Activated T-cell treated with anti-CD3 and anti-CD28 coated beads for 24 hours (primary cell): ENCODE results near the gene ASB1.

Experiments
- DNase-seq: peaks from one replicate; pipeline ENCODE4 v3.0.0-alpha.2; 2020; ENCODE audit warnings: low read depth

Gene ASB1

DNA sequence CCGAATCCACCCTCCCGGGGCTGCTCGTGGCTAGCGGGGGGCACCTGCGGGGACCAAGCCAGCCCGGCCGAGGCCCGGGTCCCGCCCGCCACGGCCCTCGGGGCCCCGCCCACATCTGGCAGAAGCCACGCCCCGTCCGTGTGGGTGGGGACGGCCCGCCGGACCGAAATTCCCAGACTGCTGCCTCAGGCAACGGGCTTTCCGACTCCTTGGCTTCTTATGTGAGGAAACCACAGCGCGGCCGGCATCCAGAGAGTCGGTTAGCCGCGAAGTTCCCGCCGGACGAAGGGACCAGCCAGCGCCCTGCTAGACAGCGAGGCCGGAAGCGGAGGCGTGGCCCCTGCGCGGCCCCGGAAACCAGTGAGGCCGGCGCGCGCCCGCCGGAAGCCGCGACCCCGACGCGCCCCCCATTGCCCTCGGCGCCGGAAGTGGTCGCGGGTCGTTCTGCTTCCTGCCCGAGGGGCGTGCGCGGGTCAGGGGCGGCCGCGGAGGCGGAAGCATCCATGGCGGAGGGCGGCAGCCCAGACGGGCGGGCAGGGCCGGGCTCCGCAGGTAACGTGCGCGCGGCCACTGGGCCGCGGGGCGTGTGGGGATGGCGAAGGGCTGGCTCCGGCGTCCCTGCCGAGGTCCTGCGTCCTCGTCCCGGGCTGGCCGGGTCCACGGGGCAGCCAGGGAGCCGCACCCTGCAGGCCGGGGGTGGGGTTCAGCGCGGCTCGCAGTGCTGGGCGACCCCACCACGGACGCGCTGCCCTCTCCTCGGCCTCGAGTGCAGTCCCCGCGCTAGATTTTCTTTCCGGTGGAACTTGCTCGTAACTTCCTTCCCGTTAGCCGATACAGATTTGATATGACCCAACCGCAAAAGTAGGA is at the start of gene ASB1:
TSS of gene ASB1 (plus strand) at position 360 of the 867 bp plus-strand sequence. CDS start at position 504, 144 bp downstream.
- peak; percentile 72 for DNase-seq

DNA sequence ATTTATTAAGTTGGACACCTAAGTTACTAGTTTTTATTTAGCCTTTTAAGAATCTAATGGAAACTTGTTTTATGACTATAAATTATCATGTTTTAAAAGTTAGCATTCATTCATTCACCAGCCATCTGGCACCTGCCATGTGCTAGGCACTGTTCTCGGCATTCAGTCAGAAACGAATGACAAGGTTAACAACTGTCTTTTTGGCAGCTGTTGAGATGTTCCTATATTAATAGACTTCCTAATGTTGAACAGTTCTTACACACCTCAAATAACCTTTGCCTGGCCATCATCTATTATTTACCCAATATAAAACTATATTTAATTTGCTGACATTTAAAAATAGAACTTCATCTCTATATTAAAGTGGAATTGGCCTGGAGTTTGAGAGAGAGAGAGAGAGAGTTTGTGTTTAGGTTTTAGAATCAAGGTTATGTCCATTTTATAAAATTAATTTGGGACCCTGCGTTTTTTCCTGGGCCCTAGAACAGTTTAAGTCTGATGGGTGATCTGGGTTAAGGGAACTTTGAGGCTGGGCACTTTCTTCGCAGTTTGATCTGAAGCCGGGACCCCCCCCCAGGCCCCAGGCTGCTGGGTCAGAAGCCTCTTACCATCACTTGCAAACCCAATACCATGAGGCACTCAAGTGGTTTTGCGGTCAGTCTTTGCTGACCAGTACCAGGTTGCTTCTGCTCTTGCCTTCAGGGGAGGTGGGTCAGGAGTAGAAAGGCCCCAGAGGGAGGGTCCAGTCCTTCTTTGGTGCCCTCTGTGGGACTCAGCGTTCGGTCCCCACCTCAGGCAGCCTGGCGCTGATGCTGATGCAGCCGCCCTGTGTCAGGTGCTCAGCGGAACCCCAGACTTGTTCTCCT is 48.3 kb upstream of the ASB1 start:
- no peak for DNase-seq

DNA sequence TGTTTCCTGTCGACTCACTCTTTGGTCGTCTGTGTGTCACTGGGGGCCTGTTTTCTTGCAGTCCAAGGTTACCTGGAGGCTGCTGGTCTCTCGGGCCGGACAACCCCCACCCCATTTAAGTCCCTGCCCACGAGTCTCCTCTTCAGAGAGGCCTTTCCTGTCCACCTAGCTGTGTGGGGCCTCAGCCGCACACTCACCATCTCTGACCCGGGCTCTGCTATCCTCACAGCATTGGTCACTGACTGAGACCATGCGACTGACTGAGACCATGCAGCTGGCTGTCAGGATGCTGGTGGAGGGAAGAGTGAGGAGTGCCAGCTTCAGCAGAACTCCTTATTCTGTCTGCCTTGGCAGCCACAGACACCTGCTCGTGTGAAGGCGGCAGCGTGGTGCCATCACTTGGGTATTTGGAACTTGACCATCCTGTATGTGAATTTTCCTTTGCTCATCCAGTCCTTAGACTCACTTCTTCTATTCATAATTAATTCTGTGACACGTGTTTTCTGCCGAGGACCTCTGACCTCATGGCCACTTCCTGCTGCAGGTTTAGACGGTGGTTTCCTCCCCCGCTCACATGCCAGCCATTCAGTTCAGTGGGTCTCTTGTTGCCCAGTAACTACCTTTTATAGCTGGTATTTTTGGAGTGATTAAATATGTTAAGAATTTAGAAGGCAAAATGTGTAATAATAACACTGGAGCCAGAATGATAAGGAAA is 47.5 kb upstream of the ASB1 start:
- no peak for DNase-seq

GRCh38 chr2:238380336-238380735 is 46.4 kb upstream of the ASB1 start:
- DNase-seq, result no peak

DNA sequence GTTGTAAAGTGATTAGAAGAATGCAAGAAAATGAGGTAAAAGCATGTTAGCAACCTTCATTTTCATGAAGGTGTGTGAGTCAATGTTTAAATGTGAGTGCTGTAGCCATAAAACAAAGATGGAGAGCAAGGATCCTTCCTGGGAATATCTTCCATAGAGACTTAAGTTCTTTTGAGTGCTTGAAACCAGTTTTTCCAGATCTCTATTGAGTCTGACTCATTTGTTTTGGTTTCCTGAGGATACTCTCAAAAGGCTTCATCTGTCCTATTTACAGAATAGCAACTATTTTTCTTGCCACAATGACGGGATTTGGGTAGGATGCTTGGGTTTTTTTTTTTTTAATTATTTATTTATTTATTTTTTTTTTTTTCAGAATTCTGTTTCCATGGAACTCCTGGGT is 45.9 kb upstream of the ASB1 start:
- no peak for DNase-seq

- DNase-seq, result no peak
These were observed 45.2 kb upstream of the ASB1 start for GRCh38 chr2:238381341-238382115.

DNA sequence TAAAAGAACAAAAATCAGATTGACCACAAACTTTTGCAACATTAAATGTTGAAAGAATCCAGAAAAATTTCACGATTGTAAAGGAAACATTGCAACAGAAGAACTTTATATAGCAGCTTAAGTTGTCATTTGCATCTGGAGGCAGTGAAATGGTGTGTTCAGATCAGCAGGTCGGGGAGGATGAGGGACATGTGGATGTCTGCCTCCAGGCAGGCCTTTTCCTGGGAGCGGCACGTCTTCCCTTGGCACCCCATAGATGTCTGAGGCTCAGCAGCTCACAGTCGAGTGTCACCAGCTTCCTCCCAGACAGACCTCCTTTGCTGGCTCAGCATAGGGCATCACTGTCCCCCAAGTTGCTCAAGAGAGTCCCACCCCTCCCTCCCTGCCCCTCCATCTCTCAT is 44.3 kb upstream of the ASB1 start:
- no peak for DNase-seq

GRCh38 chr2:238383135-238383534 is 43.6 kb upstream of the ASB1 start:
- DNase-seq, result no peak

DNA sequence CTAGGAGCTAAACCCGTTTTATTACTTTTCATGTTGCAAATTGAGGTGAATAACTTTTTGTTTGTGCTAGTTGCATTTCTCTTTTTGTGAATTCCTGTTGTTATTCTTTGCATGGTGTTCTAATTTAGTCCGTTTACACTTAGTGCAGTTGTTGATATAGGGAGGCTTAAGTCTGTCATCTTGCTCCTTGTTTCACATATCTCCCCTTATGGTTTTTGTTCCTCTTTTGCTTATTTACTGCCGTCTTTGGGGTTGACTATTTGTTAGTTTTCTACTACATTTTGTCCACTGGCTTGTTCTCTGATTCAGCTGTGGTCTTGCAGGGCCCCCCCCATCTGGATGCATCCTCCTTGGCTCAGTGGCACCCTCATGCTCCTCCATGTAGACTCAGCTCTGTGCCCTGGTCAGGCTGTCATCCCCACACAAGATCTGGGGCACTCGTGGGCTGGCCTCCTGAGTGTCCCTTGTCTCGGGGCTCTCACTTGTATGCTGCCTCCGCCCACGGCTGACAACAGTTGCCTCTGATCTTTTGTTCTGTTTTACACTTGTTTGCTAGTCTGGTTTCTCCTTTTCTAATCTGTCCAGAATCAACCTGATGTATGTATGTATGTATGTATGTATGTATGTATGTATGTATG is 42.9 kb upstream of the ASB1 start:
- DNase-seq, result no peak

GRCh38 chr2:238387332-238387731 is 39.4 kb upstream of the ASB1 start:
- no peak for DNase-seq

DNA sequence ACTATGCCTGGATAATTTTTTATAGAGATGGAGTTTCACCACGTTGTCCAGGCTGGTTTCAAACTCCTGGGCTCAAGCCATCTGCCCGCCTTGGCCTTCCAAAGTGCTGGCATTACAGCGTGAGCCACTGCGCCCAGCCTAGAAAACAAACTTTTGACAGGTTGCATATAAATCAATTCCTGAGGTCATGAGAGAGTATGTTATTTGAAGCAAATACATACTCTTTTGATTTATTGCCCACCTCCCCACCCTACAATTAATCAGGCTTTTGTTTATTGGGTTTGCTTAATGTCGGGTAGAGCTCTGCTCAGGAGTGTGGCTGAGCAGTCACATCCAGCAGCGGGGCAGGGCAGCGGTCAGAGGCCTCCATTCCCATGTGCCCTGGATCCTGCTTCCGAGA is 37.9 kb upstream of the ASB1 start:
- no peak for DNase-seq

DNA sequence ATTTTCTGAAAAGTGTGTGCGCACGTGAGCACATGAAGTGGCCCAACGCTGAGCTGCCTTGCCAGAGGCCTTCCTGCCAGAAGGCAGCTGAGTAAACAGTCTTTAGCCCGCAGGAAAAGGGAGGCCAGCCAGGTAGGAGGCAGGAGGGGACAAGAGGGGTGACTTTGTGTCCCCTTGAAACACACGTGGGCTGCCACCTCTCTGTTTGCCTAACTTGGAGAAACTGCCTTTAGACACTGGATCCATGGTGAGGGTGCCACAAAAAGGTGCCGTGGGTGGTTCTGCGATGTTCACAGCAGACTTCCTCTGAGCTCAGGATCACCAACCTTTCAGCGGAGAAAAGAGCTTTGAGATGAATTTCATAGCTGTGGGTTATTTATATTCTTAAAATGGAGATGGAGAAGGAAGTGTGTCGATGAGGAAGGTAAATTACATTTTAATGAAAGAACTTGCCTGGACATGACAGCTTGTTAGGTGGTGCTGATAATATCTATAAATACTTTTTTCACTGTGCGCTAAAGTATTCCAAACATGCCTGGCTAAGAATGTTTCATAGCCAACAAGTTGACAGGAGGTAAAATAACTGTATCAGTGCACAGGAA is 36.6 kb upstream of the ASB1 start:
- no peak for DNase-seq

DNA sequence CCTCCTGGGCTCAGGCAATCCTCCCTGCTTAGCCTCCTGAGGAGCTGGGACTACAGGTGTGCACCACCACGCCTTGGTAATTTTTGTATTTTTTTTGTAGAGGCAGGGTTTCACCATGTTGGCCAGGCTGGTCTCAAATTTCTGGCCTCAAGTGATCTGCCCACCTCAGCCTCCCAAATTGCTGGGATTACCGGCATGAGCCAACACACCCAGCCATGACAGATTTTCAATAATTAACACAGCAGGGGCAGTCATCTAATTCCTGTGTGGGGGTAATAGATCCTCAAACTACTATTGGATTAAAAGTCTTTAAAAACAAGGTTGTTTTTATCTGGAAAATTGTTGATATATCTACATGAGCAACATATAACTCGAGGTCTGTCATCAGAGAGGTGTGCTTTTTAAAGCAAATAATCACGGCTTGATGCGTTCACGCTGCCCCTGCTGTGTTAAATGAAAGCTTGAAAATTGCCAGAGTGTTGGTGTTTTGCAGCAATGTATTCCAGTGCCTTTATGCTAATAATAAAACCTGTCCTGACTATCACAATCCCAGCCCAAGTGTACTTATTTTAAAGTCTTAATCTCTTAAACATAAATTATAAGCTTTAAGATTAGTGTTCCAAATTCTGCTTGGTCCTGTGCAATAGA is 35.6 kb upstream of the ASB1 start:
- DNase-seq, result no peak

DNA sequence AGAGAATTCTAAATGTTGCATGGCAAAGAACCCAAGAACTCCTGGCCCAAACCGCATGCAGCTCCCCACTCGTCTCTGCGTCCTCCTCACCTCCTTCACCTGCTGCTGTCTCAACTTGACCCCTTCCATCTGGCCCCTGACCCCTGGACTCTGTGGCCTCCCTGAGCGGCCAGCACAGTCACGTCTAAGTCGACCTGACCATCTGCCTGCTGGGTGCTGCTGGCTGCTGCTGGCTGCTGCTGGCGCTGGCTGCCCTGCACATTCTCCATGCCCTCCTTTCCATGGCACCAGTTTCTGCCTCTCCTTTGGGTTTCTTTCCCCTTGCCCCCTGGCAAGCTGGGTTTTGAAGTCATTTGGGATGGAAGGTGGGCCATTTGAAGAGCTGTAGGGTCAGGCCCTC is 30.1 kb upstream of the ASB1 start:
- DNase-seq, result no peak

DNA sequence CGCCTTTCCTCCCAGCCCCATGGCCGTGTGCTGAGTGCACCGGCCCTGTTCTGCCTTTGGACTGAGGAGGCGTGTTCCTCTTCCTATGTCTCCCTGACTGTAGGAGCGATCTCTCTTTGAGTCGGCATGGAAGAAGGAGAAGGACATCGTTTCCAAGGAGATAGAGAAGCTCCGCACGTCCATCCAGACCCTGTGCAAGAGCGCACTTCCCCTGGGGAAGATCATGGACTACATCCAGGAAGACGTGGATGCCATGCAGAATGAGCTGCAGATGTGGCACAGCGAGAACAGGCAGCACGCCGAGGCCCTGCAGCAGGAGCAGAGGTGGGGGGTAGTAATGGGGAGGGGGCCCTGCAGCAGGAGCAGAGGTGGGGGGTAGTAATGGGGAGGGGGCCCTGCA is 29.4 kb upstream of the ASB1 start:
- no peak for DNase-seq

DNA sequence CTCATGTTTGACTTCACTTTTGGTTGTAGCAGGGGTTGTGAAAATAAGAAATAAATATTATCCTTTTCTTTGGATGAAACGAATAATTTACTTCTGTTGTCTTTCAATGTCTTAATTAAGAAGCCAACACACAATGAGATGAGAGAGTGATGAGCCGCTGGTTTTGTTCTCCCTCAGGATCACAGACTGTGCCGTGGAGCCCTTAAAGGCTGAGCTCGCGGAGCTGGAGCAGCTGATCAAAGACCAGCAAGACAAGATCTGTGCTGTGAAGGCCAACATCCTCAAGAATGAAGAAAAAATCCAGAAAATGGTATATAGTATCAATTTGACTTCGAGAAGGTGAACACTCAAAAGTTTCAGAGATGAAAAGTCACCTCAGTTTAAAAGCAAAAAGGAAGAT is 28.1 kb upstream of the ASB1 start:
- no peak for DNase-seq

GRCh38 chr2:238399094-238399493 is 27.6 kb upstream of the ASB1 start:
- DNase-seq, result no peak

- no peak for DNase-seq
These were observed 25.2 kb upstream of the ASB1 start for GRCh38 chr2:238401551-238401950.

GRCh38 chr2:238403632-238404405 is 22.9 kb upstream of the ASB1 start:
- DNase-seq, result no peak
